Stimulated activated memory B cell treated with anti-CD40 and anti-IgM and Interleukin-4, amounts not matched to agents 10 μg/mL and 1 μg/mL and 100 μg/mL, for 72 hours (primary cell): ENCODE measurements around the gene SLC25A11.
A peak's percentile ranks its signal among the peaks of the same experiment; 100 is the strongest.

ENCODE experiments used
- ATAC-seq: fragments of 150-1000 bp; cut with Tn5 transposase; 2 replicates; pipeline ENCODE4 v1.10.0; 2021
- H3K27ac Mint-ChIP-seq: one replicate; pipeline ENCODE4 v1.8.0; 2022; ENCODE audit warnings: mild to moderate bottlenecking, mixed read lengths
- H3K27me3 Mint-ChIP-seq: one replicate; pipeline ENCODE4 v1.8.0; 2022; ENCODE audit warnings: mixed read lengths
- H3K36me3 Mint-ChIP-seq: one replicate; pipeline ENCODE4 v1.8.0; 2022; ENCODE audit warnings: mixed read lengths
- H3K4me1 Mint-ChIP-seq: one replicate; pipeline ENCODE4 v1.8.0; 2022; ENCODE audit warnings: mixed read lengths
- H3K4me3 Mint-ChIP-seq: one replicate; pipeline ENCODE4 v1.8.0; 2022; ENCODE audit warnings: mild to moderate bottlenecking, moderate library complexity, mixed read lengths
- H3K9me3 Mint-ChIP-seq: one replicate; pipeline ENCODE4 v1.8.0; 2022; ENCODE audit warnings: mixed read lengths

Gene SLC25A11

GRCh38 chr17:4942760-4943508, 3.1 kb upstream of the SLC25A11 start:
- peaks cover 71% of the 10 kb centered on the region for H3K36me3 Mint-ChIP-seq
- H3K27me3 Mint-ChIP-seq, result no peaks in the 10 kb centered on the region
- no peaks in the 10 kb centered on the region for H3K9me3 Mint-ChIP-seq
- peak overlapping the region; percentile 92 for H3K27ac Mint-ChIP-seq
- peaks cover 75% of the 10 kb centered on the region for H3K4me1 Mint-ChIP-seq
- no peak for ATAC-seq
- peak overlapping the region; percentile 18 for H3K4me3 Mint-ChIP-seq

- Mint-ChIP-seq H3K36me3 (peaks cover 64% of the 10 kb centered on the region), H3K4me3 (peak overlapping the region; percentile 91), H3K27me3 (no peaks in the 10 kb centered on the region), H3K4me1 (peaks cover 67% of the 10 kb centered on the region), H3K9me3 (no peaks in the 10 kb centered on the region), H3K27ac (peak overlapping the region; percentile 92)
- ATAC-seq, result no peak
Measured at GRCh38 chr17:4941319-4941610, 1.4 kb upstream of the SLC25A11 start.

- Mint-ChIP-seq H3K9me3 (no peaks in the 10 kb centered on the region), H3K36me3 (peaks cover 65% of the 10 kb centered on the region), H3K4me3 (peak overlapping the region; percentile 91), H3K27me3 (no peaks in the 10 kb centered on the region), H3K27ac (peak overlapping the region; percentile 92), H3K4me1 (peaks cover 63% of the 10 kb centered on the region)
- ATAC-seq, result no peak
Measured at GRCh38 chr17:4940555-4941318, 891 bp upstream of the SLC25A11 start.

- peaks cover under 1% of the 10 kb centered on the region for H3K27me3 Mint-ChIP-seq
- H3K36me3 Mint-ChIP-seq, result peaks cover 54% of the 10 kb centered on the region
- H3K4me1 Mint-ChIP-seq, result peaks cover 53% of the 10 kb centered on the region
- H3K4me3 Mint-ChIP-seq, result peak overlapping the region; percentile 91
- peak; percentile 3 for ATAC-seq
- H3K27ac Mint-ChIP-seq, result peak overlapping the region; percentile 92
- H3K9me3 Mint-ChIP-seq, result no peaks in the 10 kb centered on the region
Measured at GRCh38 chr17:4939546-4939795, 375 bp downstream of the SLC25A11 start.

GRCh38 chr17:4938688-4939545, 929 bp downstream of the SLC25A11 start:
- no peak for ATAC-seq
- Mint-ChIP-seq H3K27ac (peak overlapping the region; percentile 92), H3K9me3 (no peaks in the 10 kb centered on the region), H3K4me1 (peaks cover 53% of the 10 kb centered on the region), H3K4me3 (peak overlapping the region; percentile 91), H3K36me3 (peaks cover 49% of the 10 kb centered on the region), H3K27me3 (peaks cover 7% of the 10 kb centered on the region)

GRCh38 chr17:4938069-4938491, 1.8 kb downstream of the SLC25A11 start:
- Mint-ChIP-seq H3K4me3 (peak overlapping the region; percentile 91), H3K9me3 (no peaks in the 10 kb centered on the region), H3K36me3 (peaks cover 43% of the 10 kb centered on the region), H3K4me1 (peaks cover 53% of the 10 kb centered on the region), H3K27me3 (peaks cover 11% of the 10 kb centered on the region), H3K27ac (peak overlapping the region; percentile 92)
- no peak for ATAC-seq

- H3K4me1 Mint-ChIP-seq, result peaks cover 53% of the 10 kb centered on the region
- H3K27me3 Mint-ChIP-seq, result peaks cover 11% of the 10 kb centered on the region
- no peaks in the 10 kb centered on the region for H3K9me3 Mint-ChIP-seq
- no peak for ATAC-seq
- H3K4me3 Mint-ChIP-seq, result no peak overlapping the region
- H3K27ac Mint-ChIP-seq, result no peak overlapping the region
- peaks cover 38% of the 10 kb centered on the region for H3K36me3 Mint-ChIP-seq
Measured at GRCh38 chr17:4937553-4937952, 2.3 kb downstream of the SLC25A11 start.

- H3K4me3 Mint-ChIP-seq, result no peak overlapping the region
- ATAC-seq, result no peak
- H3K4me1 Mint-ChIP-seq, result peaks cover 50% of the 10 kb centered on the region
- H3K36me3 Mint-ChIP-seq, result peaks cover 37% of the 10 kb centered on the region
- H3K9me3 Mint-ChIP-seq, result no peaks in the 10 kb centered on the region
- no peak overlapping the region for H3K27ac Mint-ChIP-seq
- H3K27me3 Mint-ChIP-seq, result peaks cover 11% of the 10 kb centered on the region
Measured at GRCh38 chr17:4936436-4936835, 3.4 kb downstream of the SLC25A11 start.

GRCh38 chr17:4935650-4936049, 4.2 kb downstream of the SLC25A11 start:
- no peak for ATAC-seq
- no peak overlapping the region for H3K4me3 Mint-ChIP-seq
- H3K4me1 Mint-ChIP-seq, result peaks cover 51% of the 10 kb centered on the region
- peaks cover 37% of the 10 kb centered on the region for H3K36me3 Mint-ChIP-seq
- H3K9me3 Mint-ChIP-seq, result no peaks in the 10 kb centered on the region
- H3K27me3 Mint-ChIP-seq, result peaks cover 11% of the 10 kb centered on the region
- no peak overlapping the region for H3K27ac Mint-ChIP-seq

GRCh38 chr17:4934173-4934979, 5.5 kb downstream of the SLC25A11 start:
- Mint-ChIP-seq H3K4me3 (peak overlapping the region; percentile 19), H3K27ac (peak overlapping the region; percentile 73), H3K36me3 (peaks cover 39% of the 10 kb centered on the region), H3K27me3 (peaks cover 11% of the 10 kb centered on the region), H3K4me1 (peaks cover 52% of the 10 kb centered on the region), H3K9me3 (no peaks in the 10 kb centered on the region)
- no peak for ATAC-seq

- no peak for ATAC-seq
- Mint-ChIP-seq H3K36me3 (peaks cover 39% of the 10 kb centered on the region), H3K27ac (peak overlapping the region; percentile 73), H3K27me3 (peaks cover 11% of the 10 kb centered on the region), H3K4me1 (peaks cover 45% of the 10 kb centered on the region), H3K9me3 (no peaks in the 10 kb centered on the region), H3K4me3 (no peak overlapping the region)
Measured at GRCh38 chr17:4933646-4934045, 6.2 kb downstream of the SLC25A11 start.

- no peaks in the 10 kb centered on the region for H3K9me3 Mint-ChIP-seq
- H3K4me3 Mint-ChIP-seq, result no peak overlapping the region
- ATAC-seq, result no peak
- peaks cover 39% of the 10 kb centered on the region for H3K4me1 Mint-ChIP-seq
- H3K27me3 Mint-ChIP-seq, result peaks cover 11% of the 10 kb centered on the region
- H3K27ac Mint-ChIP-seq, result no peak overlapping the region
- peaks cover 34% of the 10 kb centered on the region for H3K36me3 Mint-ChIP-seq
Measured at GRCh38 chr17:4932756-4933155, 7.1 kb downstream of the SLC25A11 start.

GRCh38 chr17:4931963-4932362, 7.9 kb downstream of the SLC25A11 start, which contains the start of gene GP1BA:
TSS of gene GP1BA (plus strand) at chr17:4932277. CDS start at chr17:4932605, 328 bp downstream.
- no peaks in the 10 kb centered on the region for H3K9me3 Mint-ChIP-seq
- H3K27ac Mint-ChIP-seq, result peak within 1 kb of the TSS; percentile 14

GRCh38 chr17:4928881-4929280, 11.0 kb downstream of the SLC25A11 start:
- Mint-ChIP-seq H3K27ac (no peak overlapping the region), H3K4me3 (no peak overlapping the region), H3K27me3 (peaks cover 4% of the 10 kb centered on the region), H3K9me3 (no peaks in the 10 kb centered on the region), H3K36me3 (peaks cover 19% of the 10 kb centered on the region), H3K4me1 (peaks cover 36% of the 10 kb centered on the region)
- no peak for ATAC-seq

More at GRCh38 chr17:4931963-4932362, 7.9 kb downstream of the SLC25A11 start, which contains the start of gene GP1BA:
- ATAC-seq, result peak; percentile 64
- H3K4me1 Mint-ChIP-seq, result peaks cover 39% of the 10 kb centered on the region
- H3K27me3 Mint-ChIP-seq, result peaks cover 11% of the 10 kb centered on the region
- H3K36me3 Mint-ChIP-seq, result peaks cover 29% of the 10 kb centered on the region
- H3K4me3 Mint-ChIP-seq, result no peak within 1 kb of the TSS
